ENCODE data around the gene NOTO.

Gene NOTO

GRCh38 chr2:73244580-73244979, 42.2 kb downstream of the NOTO start:
- TF ChIP-seq CTCF (IDR thresholded peaks at IDR 0.05; ENCODE audit: low read depth, low read length, missing control alignments), result no peak
- no peak for DNase-seq (ENCODE audit: low read depth)
- H3K4me3 ChIP-seq (ENCODE audit: low read depth, low read length), result no peak overlapping the region

- H3K4me3 ChIP-seq (ENCODE audit: low read depth, low read length), result no peak overlapping the region
- no peak for TF ChIP-seq CTCF (IDR thresholded peaks at IDR 0.05; ENCODE audit: low read depth, low read length, missing control alignments)
- no peak for DNase-seq (ENCODE audit: low read depth)
These were observed 44.5 kb downstream of the NOTO start for GRCh38 chr2:73246850-73247249.

GRCh38 chr2:73249636-73250035, 47.3 kb downstream of the NOTO start:
- no peak for TF ChIP-seq CTCF (IDR thresholded peaks at IDR 0.05; ENCODE audit: low read depth, low read length, missing control alignments)
- H3K4me3 ChIP-seq (ENCODE audit: low read depth, low read length), result no peak overlapping the region
- DNase-seq (ENCODE audit: low read depth), result no peak

GRCh38 chr2:73250872-73251846, 48.8 kb downstream of the NOTO start:
- H3K4me3 ChIP-seq (ENCODE audit: low read depth, low read length), result no peak overlapping the region
- no peak for DNase-seq (ENCODE audit: low read depth)
- TF ChIP-seq CTCF (IDR thresholded peaks at IDR 0.05; ENCODE audit: low read depth, low read length, missing control alignments), result no peak

- H3K4me3 ChIP-seq (ENCODE audit: low read depth, low read length), result no peak overlapping the region
- DNase-seq (ENCODE audit: low read depth), result no peak
- no peak for TF ChIP-seq CTCF (IDR thresholded peaks at IDR 0.05; ENCODE audit: low read depth, low read length, missing control alignments)
These were observed 50.1 kb downstream of the NOTO start for GRCh38 chr2:73252238-73253027.

- TF ChIP-seq CTCF (IDR thresholded peaks at IDR 0.05; ENCODE audit: low read depth, low read length, missing control alignments), result no peak
- no peak for DNase-seq (ENCODE audit: low read depth)
- no peak overlapping the region for H3K4me3 ChIP-seq (ENCODE audit: low read depth, low read length)
These were observed 51.0 kb downstream of the NOTO start for GRCh38 chr2:73253400-73253799.

Data from GM12864 (cell line).